ENCODE data around the gene NRP1.

The NRP1 gene

DNA sequence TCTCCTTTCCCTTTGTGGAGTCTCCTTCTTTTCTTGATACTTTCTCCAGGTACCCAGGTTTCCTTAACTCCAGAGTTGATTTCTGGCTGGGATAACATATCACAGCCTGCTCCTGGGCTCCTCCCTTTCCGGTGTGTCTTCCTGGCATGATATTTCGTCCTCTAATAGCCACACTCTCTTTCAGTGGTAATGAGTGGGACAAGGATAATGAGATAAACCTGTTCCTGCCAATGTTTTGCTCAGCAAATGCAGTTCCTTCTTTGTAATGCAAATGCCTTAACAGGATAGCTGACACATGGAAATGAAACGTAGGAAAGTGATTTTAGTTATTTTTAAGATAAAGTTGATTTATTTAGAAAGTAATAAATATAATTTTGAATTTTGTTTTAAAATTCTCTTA lies 168.6 kb downstream of the NRP1 start:
- no peak overlapping the region for H3K27ac ChIP-seq
- no peaks in the 10 kb centered on the region for H3K9me3 ChIP-seq
- H3K4me1 ChIP-seq (ENCODE audit: control insufficient read depth in 1 of 2, insufficient read depth in 1 of 2, low read depth in 1 of 2, low read length in 1 of 2): no peaks in the 10 kb centered on the region
- H3K36me3 ChIP-seq: no peaks in the 10 kb centered on the region
- no peak for TF ChIP-seq CTCF (IDR thresholded peaks at IDR 0.05)
- no peaks in the 10 kb centered on the region for H3K27me3 ChIP-seq
- no peak overlapping the region for H3K4me3 ChIP-seq (ENCODE audit: low read depth in 1 of 2, low read length in 1 of 2)

DNA sequence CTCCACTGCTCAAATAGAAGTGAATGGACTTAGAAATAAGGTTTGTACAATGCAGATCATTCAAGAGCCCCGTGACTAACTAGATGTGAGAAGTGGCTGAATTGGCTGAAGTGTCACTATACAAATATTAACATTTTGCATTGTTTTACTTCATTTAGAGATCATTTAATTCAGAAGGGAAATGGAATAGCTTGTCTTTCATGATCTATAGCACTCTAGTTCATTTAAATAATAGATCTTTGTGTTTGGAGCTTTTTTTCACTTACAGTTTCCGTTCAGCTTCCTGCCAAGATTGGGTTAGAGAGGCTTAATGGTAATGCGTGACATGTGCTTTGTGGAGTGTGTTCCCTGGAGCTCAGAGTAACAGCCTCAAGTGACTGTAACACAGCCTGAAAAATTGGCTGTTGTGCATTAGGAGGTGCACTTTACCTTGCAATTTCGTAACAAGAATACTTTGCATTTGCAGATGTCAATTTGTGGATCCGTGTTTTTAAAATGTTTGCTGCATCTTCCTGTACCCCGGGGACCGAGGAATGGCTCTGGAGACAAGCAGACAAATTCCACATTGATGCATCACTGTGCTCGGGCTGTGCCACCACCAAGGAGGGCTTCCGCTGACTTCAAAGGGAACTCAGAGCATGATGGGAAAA lies 170.3 kb downstream of the NRP1 start:
- H3K4me1 ChIP-seq (ENCODE audit: control insufficient read depth in 1 of 2, insufficient read depth in 1 of 2, low read depth in 1 of 2, low read length in 1 of 2): no peaks in the 10 kb centered on the region
- no peaks in the 10 kb centered on the region for H3K27me3 ChIP-seq
- no peak for TF ChIP-seq CTCF (IDR thresholded peaks at IDR 0.05)
- H3K36me3 ChIP-seq: no peaks in the 10 kb centered on the region
- H3K4me3 ChIP-seq (ENCODE audit: low read depth in 1 of 2, low read length in 1 of 2): no peak overlapping the region
- no peak overlapping the region for H3K27ac ChIP-seq
- H3K9me3 ChIP-seq: no peaks in the 10 kb centered on the region

GRCh38 chr10:33162248-33162575 lies 172.3 kb downstream of the NRP1 start:
- TF ChIP-seq CTCF (IDR thresholded peaks at IDR 0.05): no peak
- H3K4me3 ChIP-seq (ENCODE audit: low read depth in 1 of 2, low read length in 1 of 2): no peak overlapping the region
- H3K27ac ChIP-seq: no peak overlapping the region
- no peaks in the 10 kb centered on the region for H3K36me3 ChIP-seq
- no peaks in the 10 kb centered on the region for H3K27me3 ChIP-seq
- no peaks in the 10 kb centered on the region for H3K4me1 ChIP-seq (ENCODE audit: control insufficient read depth in 1 of 2, insufficient read depth in 1 of 2, low read depth in 1 of 2, low read length in 1 of 2)
- H3K9me3 ChIP-seq: no peaks in the 10 kb centered on the region

DNA sequence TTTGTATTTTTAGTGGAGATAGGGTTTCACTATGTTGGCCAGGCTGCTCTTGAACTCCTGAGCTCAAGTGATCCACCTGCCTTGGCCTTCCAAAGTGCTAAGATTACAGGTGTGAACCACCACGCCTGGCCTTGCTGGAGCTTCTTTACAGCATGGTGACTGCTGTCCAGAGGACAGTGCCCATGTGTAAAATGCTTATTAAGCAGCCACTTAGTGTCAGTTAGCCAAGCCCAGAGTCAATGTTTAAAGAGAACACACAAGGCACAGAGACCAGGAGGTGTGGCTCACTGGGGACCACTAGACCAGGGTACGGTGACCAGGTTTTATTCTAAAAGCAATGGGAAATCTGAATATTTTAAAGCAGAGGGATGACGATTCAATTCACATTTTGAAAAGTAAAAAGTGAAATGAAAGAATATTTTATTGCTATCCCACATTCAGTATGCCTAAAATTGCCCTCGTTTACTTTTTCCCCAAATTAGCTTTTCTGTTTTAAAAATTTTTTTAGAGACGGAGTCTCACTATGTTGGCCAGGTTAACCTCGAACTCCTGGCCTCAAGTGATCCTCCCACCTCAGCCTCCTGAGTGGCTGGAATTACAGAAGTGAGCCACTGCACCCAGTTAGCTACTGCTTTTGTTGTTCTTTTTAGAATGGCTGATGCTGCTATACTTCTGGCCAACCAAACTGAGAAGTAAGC lies 172.8 kb downstream of the NRP1 start:
- H3K27ac ChIP-seq: no peak overlapping the region
- TF ChIP-seq CTCF (IDR thresholded peaks at IDR 0.05): no peak
- H3K4me3 ChIP-seq (ENCODE audit: low read depth in 1 of 2, low read length in 1 of 2): no peak overlapping the region
- no peaks in the 10 kb centered on the region for H3K36me3 ChIP-seq
- no peaks in the 10 kb centered on the region for H3K4me1 ChIP-seq (ENCODE audit: control insufficient read depth in 1 of 2, insufficient read depth in 1 of 2, low read depth in 1 of 2, low read length in 1 of 2)
- H3K27me3 ChIP-seq: no peaks in the 10 kb centered on the region
- H3K9me3 ChIP-seq: no peaks in the 10 kb centered on the region

DNA sequence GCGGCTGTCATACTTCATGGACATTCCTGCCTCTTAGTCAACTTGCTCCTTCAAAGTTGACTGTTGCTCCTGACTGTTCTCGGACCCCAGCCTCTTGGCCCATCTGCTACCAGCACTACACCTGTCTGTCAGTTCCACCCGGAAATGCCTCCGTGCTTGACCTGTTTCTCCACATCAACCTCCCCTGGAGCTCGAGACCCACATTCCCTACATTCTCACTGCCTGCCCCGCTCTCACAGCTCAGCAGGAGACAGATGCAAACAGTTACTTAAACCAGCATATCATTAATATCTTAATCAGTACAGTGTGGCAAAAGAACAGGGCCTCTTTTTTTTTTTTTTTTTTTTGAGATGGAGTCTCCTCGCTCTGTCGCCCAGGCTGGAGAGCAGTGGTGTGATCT lies 174.3 kb downstream of the NRP1 start:
- no peak overlapping the region for H3K27ac ChIP-seq
- no peaks in the 10 kb centered on the region for H3K27me3 ChIP-seq
- TF ChIP-seq CTCF (IDR thresholded peaks at IDR 0.05): no peak
- H3K4me1 ChIP-seq (ENCODE audit: control insufficient read depth in 1 of 2, insufficient read depth in 1 of 2, low read depth in 1 of 2, low read length in 1 of 2): no peaks in the 10 kb centered on the region
- no peaks in the 10 kb centered on the region for H3K9me3 ChIP-seq
- no peak overlapping the region for H3K4me3 ChIP-seq (ENCODE audit: low read depth in 1 of 2, low read length in 1 of 2)
- H3K36me3 ChIP-seq: no peaks in the 10 kb centered on the region

Measured in neutrophil (primary cell).